ENCODE results near the gene COPE. TPM values are rescaled to one million over a fixed set of nuclear protein-coding genes. Genes with fewer than 3 reads are reported as not detected.

Gene COPE
- total and polyA plus RNA-seq, 3 donors from 2014 or later: 343 to 692 (median 490) TPM

DNA sequence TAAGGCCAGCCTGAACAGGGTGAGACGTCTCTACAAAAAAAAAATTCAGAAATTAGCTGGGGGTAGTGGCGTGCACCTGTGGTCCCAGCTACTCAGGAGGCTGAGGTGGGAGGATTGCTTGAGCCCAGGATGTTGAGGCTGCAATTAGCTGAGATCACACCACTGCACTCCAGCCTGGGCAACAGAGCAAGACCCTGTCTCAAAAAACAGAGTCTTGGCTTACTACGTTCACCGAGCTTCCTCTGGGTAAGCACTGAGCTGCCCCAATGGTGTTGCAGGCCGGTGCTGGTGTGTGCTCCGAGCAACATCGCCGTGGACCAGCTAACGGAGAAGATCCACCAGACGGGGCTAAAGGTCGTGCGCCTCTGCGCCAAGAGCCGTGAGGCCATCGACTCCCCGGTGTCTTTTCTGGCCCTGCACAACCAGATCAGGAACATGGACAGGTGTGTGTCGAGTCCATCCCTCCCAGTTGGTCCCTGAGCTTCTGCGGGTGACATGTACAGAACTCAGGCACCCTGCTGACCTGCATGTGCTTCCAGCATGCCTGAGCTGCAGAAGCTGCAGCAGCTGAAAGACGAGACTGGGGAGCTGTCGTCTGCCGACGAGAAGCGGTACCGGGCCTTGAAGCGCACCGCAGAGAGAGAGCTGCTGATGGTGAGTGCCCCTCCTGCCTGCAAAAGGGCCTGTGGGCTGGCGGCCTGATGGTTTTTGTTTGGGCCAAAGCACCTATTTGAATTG is 63.4 kb downstream of the COPE start:
- WGBS, 2 donors: 68 to 70% methylated on average over 7 to 27 of the region's 27 CpGs
- intact Hi-C loops (cut with DNase I; ENCODE audit: low total_unique reads): no loop called here
- Histone ChIP-seq H3K4me3 (no peak overlapping the region), H3K4me1 (peaks cover 14% of the 10 kb centered on the region), H3K27me3 (no peaks in the 10 kb centered on the region), H3K9me3 (no peaks in the 10 kb centered on the region), H3K27ac (peak overlapping the region; percentile 4 to 73), H3K36me3 (ENCODE audit: low read depth, missing control alignments) (no peaks in the 10 kb centered on the region)
- DNase-seq: no peak
- TF ChIP-seq POLR2A (IDR thresholded peaks at IDR 0.05): no peak
- TF ChIP-seq, protein P1, sequence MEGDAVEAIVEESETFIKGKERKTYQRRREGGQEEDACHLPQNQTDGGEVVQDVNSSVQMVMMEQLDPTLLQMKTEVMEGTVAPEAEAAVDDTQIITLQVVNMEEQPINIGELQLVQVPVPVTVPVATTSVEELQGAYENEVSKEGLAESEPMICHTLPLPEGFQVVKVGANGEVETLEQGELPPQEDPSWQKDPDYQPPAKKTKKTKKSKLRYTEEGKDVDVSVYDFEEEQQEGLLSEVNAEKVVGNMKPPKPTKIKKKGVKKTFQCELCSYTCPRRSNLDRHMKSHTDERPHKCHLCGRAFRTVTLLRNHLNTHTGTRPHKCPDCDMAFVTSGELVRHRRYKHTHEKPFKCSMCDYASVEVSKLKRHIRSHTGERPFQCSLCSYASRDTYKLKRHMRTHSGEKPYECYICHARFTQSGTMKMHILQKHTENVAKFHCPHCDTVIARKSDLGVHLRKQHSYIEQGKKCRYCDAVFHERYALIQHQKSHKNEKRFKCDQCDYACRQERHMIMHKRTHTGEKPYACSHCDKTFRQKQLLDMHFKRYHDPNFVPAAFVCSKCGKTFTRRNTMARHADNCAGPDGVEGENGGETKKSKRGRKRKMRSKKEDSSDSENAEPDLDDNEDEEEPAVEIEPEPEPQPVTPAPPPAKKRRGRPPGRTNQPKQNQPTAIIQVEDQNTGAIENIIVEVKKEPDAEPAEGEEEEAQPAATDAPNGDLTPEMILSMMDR (IDR thresholded peaks at IDR 0.05): no peak

DNA sequence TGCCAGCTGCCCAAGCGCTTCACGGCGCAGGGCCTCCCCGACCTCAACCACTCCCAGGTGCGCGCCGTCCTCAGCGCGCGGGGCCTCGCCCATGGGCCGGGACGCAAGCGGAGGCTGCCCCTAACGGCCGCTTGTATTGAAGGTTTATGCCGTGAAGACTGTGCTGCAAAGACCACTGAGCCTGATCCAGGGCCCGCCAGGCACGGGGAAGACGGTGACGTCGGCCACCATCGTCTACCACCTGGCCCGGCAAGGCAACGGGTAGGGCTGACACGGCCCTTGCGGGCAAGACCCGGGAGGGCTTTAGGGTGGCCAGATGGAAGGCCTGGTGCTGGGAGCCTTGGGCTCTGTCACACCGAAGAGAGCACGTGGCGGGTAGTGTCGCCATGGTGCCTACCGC is 64.2 kb downstream of the COPE start:
- intact Hi-C loops (cut with DNase I; ENCODE audit: low total_unique reads): no loop called here
- Histone ChIP-seq H3K9me3 (no peaks in the 10 kb centered on the region), H3K4me1 (peaks cover 23% of the 10 kb centered on the region), H3K27ac (no peak overlapping the region), H3K27me3 (no peaks in the 10 kb centered on the region), H3K4me3 (no peak overlapping the region), H3K36me3 (ENCODE audit: low read depth, missing control alignments) (no peaks in the 10 kb centered on the region)
- no peak for DNase-seq
- WGBS, 2 donors: 96 to 97% methylated on average over 7 to 33 of the region's 33 CpGs
- no peak for TF ChIP-seq POLR2A (IDR thresholded peaks at IDR 0.05)
- TF ChIP-seq, protein P1 (IDR thresholded peaks at IDR 0.05): no peak

DNA sequence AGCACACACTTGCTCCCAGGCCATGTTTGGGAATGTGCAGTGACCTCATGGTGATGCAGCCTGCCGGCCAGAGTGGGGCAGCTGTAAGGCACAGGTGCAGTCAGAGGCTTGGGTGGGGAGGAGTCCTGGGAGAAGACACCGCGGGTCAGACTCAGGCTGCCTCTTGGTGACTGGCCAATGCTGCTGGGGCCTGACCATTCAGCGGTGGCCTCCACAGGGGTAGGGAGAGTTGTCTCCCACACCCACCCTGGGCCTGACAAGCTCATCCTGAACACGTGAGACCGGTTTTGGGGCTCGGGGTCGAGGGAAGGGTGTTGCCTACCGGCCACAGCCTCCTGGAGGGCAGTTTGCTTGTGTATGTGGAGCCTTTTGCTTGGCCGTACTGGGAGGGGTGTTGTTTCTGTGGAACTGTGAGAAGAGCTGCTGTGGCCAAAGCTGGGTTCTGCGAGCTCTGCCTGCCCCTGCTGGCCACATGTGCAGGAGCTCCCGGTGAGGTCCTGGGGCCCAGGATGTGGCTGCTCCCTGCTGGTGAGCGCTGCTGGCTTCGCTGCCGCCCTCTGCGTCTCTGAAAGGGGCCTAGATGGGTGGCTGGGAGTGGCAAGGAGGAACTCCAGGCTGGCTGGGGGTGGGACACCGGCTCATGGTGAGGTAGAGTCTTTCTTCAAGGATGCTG is 65.3 kb downstream of the COPE start:
- H3K27me3 ChIP-seq: no peaks in the 10 kb centered on the region
- H3K4me1 ChIP-seq: peaks cover 34% of the 10 kb centered on the region
- H3K4me3 ChIP-seq: no peak overlapping the region
- 86 to 92% methylated on average over 15 to 17 of the region's 17 CpGs for WGBS, 2 donors
- intact Hi-C loops (cut with DNase I; ENCODE audit: low total_unique reads): no loop called here
- H3K9me3 ChIP-seq: no peaks in the 10 kb centered on the region
- H3K36me3 ChIP-seq (ENCODE audit: low read depth, missing control alignments): no peaks in the 10 kb centered on the region
- no peak overlapping the region for H3K27ac ChIP-seq
- TF ChIP-seq, protein P1 (IDR thresholded peaks at IDR 0.05): peak in 1 of 3 experiments; percentile 12
- TF ChIP-seq POLR2A (IDR thresholded peaks at IDR 0.05): no peak
- no peak for DNase-seq

- H3K9me3 ChIP-seq: no peaks in the 10 kb centered on the region
- TF ChIP-seq, protein P1 (IDR thresholded peaks at IDR 0.05): no peak
- no peak for TF ChIP-seq POLR2A (IDR thresholded peaks at IDR 0.05)
- no peak for DNase-seq
- intact Hi-C loops (cut with DNase I; ENCODE audit: low total_unique reads): no loop called here
- H3K36me3 ChIP-seq (ENCODE audit: low read depth, missing control alignments): no peaks in the 10 kb centered on the region
- no peaks in the 10 kb centered on the region for H3K27me3 ChIP-seq
- WGBS, 2 donors: 70 to 85% methylated on average over 9 to 12 of the region's 12 CpGs
- no peak overlapping the region for H3K27ac ChIP-seq
- H3K4me1 ChIP-seq: peaks cover 46% of the 10 kb centered on the region
- no peak overlapping the region for H3K4me3 ChIP-seq
These were observed 66.5 kb downstream of the COPE start for GRCh38 chr19:18852648-18853047.

Data from testis (tissue), 3 donors.